Smooth muscle cell of the umbilical artery (primary cell): Measurements from ENCODE around the gene F11R. TPM values are rescaled to one million over a fixed set of nuclear protein-coding genes. Genes with fewer than 3 reads are reported as not detected.

Experiments
- total RNA-seq: library from RNA; depleted of rRNA; stranded (reverse); fragments of >200 nt; gene quantifications from 2 replicates; pipeline ENCODE4 v1.2.3, GENCODE V29; 2014

F11R gene
- total RNA-seq, result 21.2 and 23.2 TPM in 2 replicates

GRCh38 chr1:161020509-161021164 lies at the start of gene F11R:
F11R (minus strand) TSS chr1:161021152; CDS start chr1:161021073, 79 bp downstream.

GRCh38 chr1:161069731-161070270 lies 48.8 kb upstream of the F11R start, which contains the start of gene ARHGAP30:
ARHGAP30 (minus strand) TSS chr1:161069891; CDS start chr1:161069624, 267 bp downstream.

DNA sequence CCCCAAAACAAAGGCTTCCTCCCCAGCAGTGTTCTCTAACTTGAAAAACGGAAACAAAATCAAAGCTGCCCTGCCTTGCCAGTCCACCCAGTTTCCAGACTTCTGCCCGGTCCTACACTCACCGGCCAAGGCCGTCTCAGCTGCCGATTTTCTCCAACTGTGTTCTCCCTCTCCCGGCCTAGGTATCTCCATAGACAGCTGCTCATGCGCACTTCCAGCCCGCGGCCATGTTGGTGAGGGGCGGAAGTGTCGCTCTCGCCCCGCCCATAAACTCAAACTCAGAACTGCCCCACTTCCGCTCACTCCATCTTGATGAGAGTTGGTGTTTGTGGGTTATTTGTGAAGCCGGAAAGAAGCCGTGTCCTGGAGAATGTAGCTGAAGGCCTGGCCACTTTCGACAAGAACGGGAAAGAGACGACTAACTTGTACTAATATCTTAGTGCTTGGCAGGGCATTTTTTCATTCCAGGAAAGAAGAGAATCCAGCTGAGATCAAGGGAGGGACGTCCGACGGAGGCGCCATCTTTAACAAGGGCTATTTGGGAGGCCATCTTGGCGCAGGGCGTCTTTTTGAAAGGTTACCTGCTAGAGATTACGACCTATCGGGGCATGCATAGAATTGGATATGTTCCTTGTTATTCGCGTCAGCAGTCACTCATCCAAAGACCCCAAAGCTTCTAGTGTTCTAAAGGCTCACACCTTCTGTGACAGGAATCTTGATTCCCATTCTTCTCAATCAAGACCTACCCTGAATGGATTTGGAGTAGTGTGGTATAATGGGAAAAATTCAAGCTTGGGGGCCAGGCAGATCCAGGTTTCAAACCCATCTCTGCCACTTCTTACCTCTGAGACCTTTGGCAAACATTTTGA lies 25.0 kb upstream of the F11R start, which contains the start of gene USF1:
TSS of gene USF1 (minus strand) at position 242 of the 869 bp plus-strand sequence. CDS start 2,702 bp downstream, outside the sequence.

DNA sequence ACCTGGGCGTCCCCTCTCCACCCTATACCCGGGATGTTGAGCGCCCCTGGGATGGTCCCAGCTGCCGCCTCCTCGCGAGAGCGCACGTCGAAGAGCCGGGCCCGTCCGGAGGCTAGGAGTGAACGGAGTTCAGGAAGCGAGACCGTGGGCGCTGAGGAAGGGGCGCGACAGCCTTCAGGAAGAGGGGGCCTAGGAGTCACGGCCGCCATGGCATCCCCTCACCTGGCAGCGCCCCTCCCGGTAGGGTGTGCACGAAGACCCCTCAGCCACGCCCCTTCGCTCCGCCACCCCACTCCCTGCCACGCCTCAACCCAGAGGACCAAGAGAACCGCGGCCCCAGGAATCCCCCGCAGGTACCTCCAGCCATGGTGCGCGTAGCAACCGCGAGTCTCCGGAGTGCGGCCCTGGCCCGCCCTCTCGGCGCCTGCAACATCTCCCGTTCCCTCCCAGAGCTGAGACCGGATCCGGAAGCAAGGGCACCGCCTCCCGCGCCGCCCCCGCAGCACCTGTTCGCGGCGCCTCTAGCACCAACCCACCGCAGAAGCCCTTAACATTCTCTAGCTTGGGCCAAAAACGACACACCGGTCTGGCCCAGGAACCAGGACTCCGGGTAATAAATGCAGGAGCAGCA lies 17.7 kb upstream of the F11R start, which contains the start of gene TSTD1:
TSS of gene TSTD1 (minus strand) at position 442 of the 631 bp plus-strand sequence. CDS start at position 367, 75 bp downstream.

GRCh38 chr1:160954158-160955104 lies 66.5 kb downstream of the F11R start, which contains the start of gene ITLN2:
ITLN2 (minus strand) TSS chr1:160954809; CDS start chr1:160954741, 68 bp downstream.

Other genes starting within 250 kb of the F11R start
- not detected in 2 replicates for gene LY9, start 225.0 kb downstream of the F11R start, total RNA-seq
- not detected in 2 replicates for gene CD244, start 158.3 kb downstream of the F11R start, total RNA-seq
- not detected in 2 replicates for gene ITLN1, start 136.0 kb downstream of the F11R start, total RNA-seq
- not detected in 2 replicates for gene ITLN2, start 66.3 kb downstream of the F11R start, total RNA-seq
- 10.7 and 17.8 TPM in 2 replicates for gene TSTD1, start 17.8 kb upstream of the F11R start, total RNA-seq
- 49.4 and 76.0 TPM in 2 replicates for gene USF1, start 24.8 kb upstream of the F11R start, total RNA-seq
- 0.05 TPM in 1 of 2 replicates, not detected in the other for gene ARHGAP30, start 48.7 kb upstream of the F11R start, total RNA-seq
- gene NECTIN4, start 68.4 kb upstream of the F11R start, total RNA-seq, result 0.30 and 1.8 TPM in 2 replicates
- gene KLHDC9, start 77.2 kb upstream of the F11R start, total RNA-seq, result 1.2 and 1.5 TPM in 2 replicates
- 45.1 and 49.0 TPM in 2 replicates for gene PFDN2, start 96.9 kb upstream of the F11R start, total RNA-seq
- gene NIT1, start 97.0 kb upstream of the F11R start, total RNA-seq, result 19.1 and 21.1 TPM in 2 replicates
- 18.1 and 29.1 TPM in 2 replicates for gene DEDD, start 111.5 kb upstream of the F11R start, total RNA-seq
- gene UFC1, start 132.8 kb upstream of the F11R start, total RNA-seq, result 81.8 and 134 TPM in 2 replicates
- gene USP21, start 138.3 kb upstream of the F11R start, total RNA-seq, result 7.7 and 11.0 TPM in 2 replicates
- 9.2 and 9.7 TPM in 2 replicates for gene PPOX, start 145.3 kb upstream of the F11R start, total RNA-seq
- gene B4GALT3, start 156.4 kb upstream of the F11R start, total RNA-seq, result 36.8 and 40.1 TPM in 2 replicates
- 14.3 and 20.3 TPM in 2 replicates for gene ADAMTS4, start 177.9 kb upstream of the F11R start, total RNA-seq
- 145 and 146 TPM in 2 replicates for gene NDUFS2, start 181.2 kb upstream of the F11R start, total RNA-seq
- 0.59 TPM in 1 of 2 replicates, not detected in the other for gene FCER1G, start 194.1 kb upstream of the F11R start, total RNA-seq
- not detected in 2 replicates for gene APOA2, start 202.5 kb upstream of the F11R start, total RNA-seq
- 8.0 and 9.0 TPM in 2 replicates for gene TOMM40L, start 204.9 kb upstream of the F11R start, total RNA-seq
- gene NR1I3, start 217.1 kb upstream of the F11R start, total RNA-seq, result not detected in 2 replicates
- gene PCP4L1, start 237.6 kb upstream of the F11R start, total RNA-seq, result not detected in 2 replicates